PC-9 (cell line): Measurements from ENCODE around the gene CDC5L. TPM values are rescaled to one million over a fixed set of nuclear protein-coding genes. Genes with fewer than 3 reads are reported as not detected.

Source experiments
- BruUV-seq: library from RNA; stranded (reverse); fragments of 400-500 nt; replicated peaks from 2 replicates; lab custom pipeline; 2021; lab: Mats Ljungman, UMichigan
- CTCF ChIA-PET: fragments of 300-600 bp; sonication (Branson Sonifier 250); formaldehyde crosslinking; loops from one replicate; lab custom pipeline; 2022; ENCODE audit warnings: antibody characterized with exemption; lab: Charles Lee
- POLR2A ChIA-PET: fragments of 300-600 bp; sonication (Branson Sonifier 250); formaldehyde crosslinking; loops from one replicate; lab custom pipeline; 2022; ENCODE audit warnings: antibody characterized with exemption; ENCODE audit not compliant: unreplicated experiment; lab: Charles Lee
- DNase-seq, 2 experiments: peaks; one replicate each; pipeline versions ENCODE4 v3.0.0 to v3.0.0-alpha.2; 2015 to 2022; ENCODE audit warnings: mixed read lengths in 1 of 2
- H2AFZ ChIP-seq: fragments of 200-600 bp; sonication (generic); 2 replicates; pipeline ENCODE4 v1.8.1; 2017; ENCODE audit warnings: antibody characterized with exemption
- H3F3A ChIP-seq: fragments of 200-600 bp; sonication (generic); 2 replicates; pipeline ENCODE4 v1.8.1; 2017; ENCODE audit warnings: antibody characterized with exemption, mild to moderate bottlenecking, low read depth; ENCODE audit not compliant: insufficient read depth
- H3K27ac ChIP-seq: fragments of 200-600 bp; sonication (generic); 2 replicates; pipeline ENCODE4 v1.6.1; 2016; ENCODE audit warnings: mixed run types
- H3K27me3 ChIP-seq: fragments of 200-600 bp; sonication (generic); 2 replicates; pipeline ENCODE4 v1.6.1; 2016; ENCODE audit warnings: low read depth, mixed run types; ENCODE audit not compliant: insufficient read depth
- H3K36me3 ChIP-seq: fragments of 200-600 bp; sonication (generic); 2 replicates; pipeline ENCODE4 v1.6.1; 2016; ENCODE audit warnings: low read depth, mixed run types
- H3K4me1 ChIP-seq: fragments of 200-600 bp; sonication (generic); replicated peaks from 2 replicates; pipeline ENCODE4 v1.6.1; 2016; ENCODE audit warnings: mixed run types; ENCODE audit not compliant: insufficient read depth
- H3K4me2 ChIP-seq: fragments of 200-600 bp; sonication (generic); 2 replicates; pipeline ENCODE4 v1.6.1; 2017; ENCODE audit warnings: mixed run types
- H3K4me3 ChIP-seq: fragments of 200-600 bp; sonication (generic); 2 replicates; pipeline ENCODE4 v1.6.1; 2016; ENCODE audit warnings: mixed run types
- H3K79me2 ChIP-seq: fragments of 200-600 bp; sonication (generic); 2 replicates; pipeline ENCODE4 v1.6.1; 2017; ENCODE audit warnings: low read depth, mixed run types
- H3K9me2 ChIP-seq: fragments of 200-600 bp; sonication (generic); 2 replicates; pipeline ENCODE4 v1.8.1; 2017; ENCODE audit warnings: mild to moderate bottlenecking; ENCODE audit not compliant: insufficient read depth
- H3K9me3 ChIP-seq: fragments of 200-600 bp; sonication (generic); 2 replicates; pipeline ENCODE4 v1.8.1; 2016; ENCODE audit warnings: low read depth; ENCODE audit not compliant: insufficient read depth
- H4K20me1 ChIP-seq: fragments of 200-600 bp; sonication (generic); 2 replicates; pipeline ENCODE4 v1.8.1; 2017; ENCODE audit not compliant: insufficient read depth
- EZH2 ChIP-seq: fragments of 200-600 bp; sonication (generic); IDR thresholded peaks from 2 replicates; pipeline ENCODE4 v1.8.0; 2017; ENCODE audit warnings: antibody characterized with exemption, low read depth
- intact Hi-C: fragments of 100-400 bp; cut with micrococcal nuclease; formaldehyde crosslinking; loops from one replicate; pipeline ENCODE4 v1.10.0; 2022; ENCODE audit not compliant: unreplicated experiment
- total RNA-seq: library from RNA; stranded (reverse); gene quantifications from 2 replicates; pipeline ENCODE4 v1.2.3, GENCODE V29; 2021
- TF ChIP-seq, protein P1 (sequence below): fragments of 200-600 bp; sonication (generic); conservative IDR thresholded peaks from 2 replicates; pipeline ENCODE4 v1.6.1; 2017; ENCODE audit warnings: mixed run types, antibody characterized with exemption, mild to moderate bottlenecking, moderate library complexity

CDC5L gene
- total RNA-seq, 1 experiment from 2014 or later = 24.0 TPM

DNA sequence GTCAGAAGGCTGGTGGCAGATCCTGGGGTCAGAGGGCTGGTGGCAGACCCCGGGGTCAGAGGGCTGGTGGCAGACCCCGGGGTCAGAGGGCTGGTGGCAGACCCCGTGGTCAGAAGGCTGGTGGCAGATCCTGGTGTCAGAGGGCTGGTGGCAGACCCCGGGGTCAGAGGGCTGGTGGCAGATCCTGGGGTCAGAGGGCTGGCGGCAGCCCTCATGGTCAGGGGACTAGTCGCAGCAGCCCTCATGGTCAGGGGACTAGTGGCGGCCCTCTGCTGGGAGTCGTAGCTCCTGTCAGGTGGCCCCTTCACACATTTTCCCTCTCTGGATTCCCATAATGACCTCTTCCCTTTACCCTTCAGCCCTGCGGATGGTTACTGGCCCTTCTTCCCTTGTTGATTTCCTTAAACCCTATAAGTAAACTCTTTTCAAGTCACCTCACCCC is 86.7 kb downstream of the CDC5L start:
- Histone ChIP-seq H2AFZ (no peak overlapping the region), H3F3A (no peaks in the 10 kb centered on the region), H3K9me2 (no peaks in the 10 kb centered on the region), H3K36me3 (no peaks in the 10 kb centered on the region), H3K4me1 (peaks cover 18% of the 10 kb centered on the region), H3K27me3 (no peaks in the 10 kb centered on the region), H3K9me3 (no peaks in the 10 kb centered on the region), H3K4me2 (peak overlapping the region; percentile 44; the same call in 1 of the 2 replicates), H3K79me2 (no peaks in the 10 kb centered on the region), H3K4me3 (no peak overlapping the region), H4K20me1 (no peaks in the 10 kb centered on the region), H3K27ac (no peak overlapping the region)
- DNase-seq = no peak
- no TSS peak for BruUV-seq
- ChIA-PET CTCF (interaction anchor here (2.2 kb wide), 1 partner anchor 20 kb away, joined by 21 read pairs; no protein-coding TSS in a partner anchor), POLR2A (no interaction called here)
- no peak for TF ChIP-seq EZH2
- TF ChIP-seq, protein P1, sequence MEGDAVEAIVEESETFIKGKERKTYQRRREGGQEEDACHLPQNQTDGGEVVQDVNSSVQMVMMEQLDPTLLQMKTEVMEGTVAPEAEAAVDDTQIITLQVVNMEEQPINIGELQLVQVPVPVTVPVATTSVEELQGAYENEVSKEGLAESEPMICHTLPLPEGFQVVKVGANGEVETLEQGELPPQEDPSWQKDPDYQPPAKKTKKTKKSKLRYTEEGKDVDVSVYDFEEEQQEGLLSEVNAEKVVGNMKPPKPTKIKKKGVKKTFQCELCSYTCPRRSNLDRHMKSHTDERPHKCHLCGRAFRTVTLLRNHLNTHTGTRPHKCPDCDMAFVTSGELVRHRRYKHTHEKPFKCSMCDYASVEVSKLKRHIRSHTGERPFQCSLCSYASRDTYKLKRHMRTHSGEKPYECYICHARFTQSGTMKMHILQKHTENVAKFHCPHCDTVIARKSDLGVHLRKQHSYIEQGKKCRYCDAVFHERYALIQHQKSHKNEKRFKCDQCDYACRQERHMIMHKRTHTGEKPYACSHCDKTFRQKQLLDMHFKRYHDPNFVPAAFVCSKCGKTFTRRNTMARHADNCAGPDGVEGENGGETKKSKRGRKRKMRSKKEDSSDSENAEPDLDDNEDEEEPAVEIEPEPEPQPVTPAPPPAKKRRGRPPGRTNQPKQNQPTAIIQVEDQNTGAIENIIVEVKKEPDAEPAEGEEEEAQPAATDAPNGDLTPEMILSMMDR = no peak
- intact Hi-C loops = loop anchor here (2.0 kb wide), 2 partner anchors 947 to 1449 kb away; no protein-coding TSS in a partner anchor

DNA sequence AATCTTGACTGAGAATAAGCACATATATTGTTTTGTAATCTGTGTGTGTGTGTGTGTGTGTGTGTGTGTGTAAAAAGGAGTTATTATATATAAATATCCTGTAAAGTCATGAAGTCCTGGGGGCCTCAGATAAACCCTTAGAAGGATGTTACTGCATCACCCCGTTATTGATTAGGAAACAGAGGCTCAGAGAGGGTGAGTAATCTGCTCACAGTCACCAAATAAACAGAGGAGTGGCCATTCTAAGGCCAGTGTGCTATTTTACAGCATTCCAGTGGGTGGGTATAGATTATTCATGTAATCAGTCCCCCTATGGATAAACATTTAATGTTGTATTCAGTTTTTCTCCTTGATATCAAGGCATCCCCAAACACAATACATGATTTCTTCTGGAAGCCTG is 87.1 kb downstream of the CDC5L start:
- H3K4me2 ChIP-seq = peak overlapping the region; percentile 44; the same call in 1 of the 2 replicates
- intact Hi-C loops = loop anchor here (1.0 to 5.0 kb wide), 6 partner anchors 181 to 1938 kb away; no protein-coding TSS in a partner anchor
- no peak overlapping the region for H2AFZ ChIP-seq
- H3K9me2 ChIP-seq = no peaks in the 10 kb centered on the region
- no peaks in the 10 kb centered on the region for H4K20me1 ChIP-seq
- TF ChIP-seq, protein P1 = no peak
- no peak overlapping the region for H3K4me3 ChIP-seq
- H3K9me3 ChIP-seq = no peaks in the 10 kb centered on the region
- POLR2A ChIA-PET = no interaction called here
- peak in 1 of 2 experiments; percentile 57 for DNase-seq
- H3F3A ChIP-seq = no peaks in the 10 kb centered on the region
- H3K4me1 ChIP-seq = peaks cover 18% of the 10 kb centered on the region
- H3K27me3 ChIP-seq = no peaks in the 10 kb centered on the region
- H3K79me2 ChIP-seq = no peaks in the 10 kb centered on the region
- H3K36me3 ChIP-seq = no peaks in the 10 kb centered on the region
- no peak overlapping the region for H3K27ac ChIP-seq
- CTCF ChIA-PET = interaction anchor here (1.8 to 2.2 kb wide), 2 partner anchors 20 to 156 kb away, joined by 16 to 21 read pairs; no protein-coding TSS in a partner anchor
- BruUV-seq = no TSS peak

DNA sequence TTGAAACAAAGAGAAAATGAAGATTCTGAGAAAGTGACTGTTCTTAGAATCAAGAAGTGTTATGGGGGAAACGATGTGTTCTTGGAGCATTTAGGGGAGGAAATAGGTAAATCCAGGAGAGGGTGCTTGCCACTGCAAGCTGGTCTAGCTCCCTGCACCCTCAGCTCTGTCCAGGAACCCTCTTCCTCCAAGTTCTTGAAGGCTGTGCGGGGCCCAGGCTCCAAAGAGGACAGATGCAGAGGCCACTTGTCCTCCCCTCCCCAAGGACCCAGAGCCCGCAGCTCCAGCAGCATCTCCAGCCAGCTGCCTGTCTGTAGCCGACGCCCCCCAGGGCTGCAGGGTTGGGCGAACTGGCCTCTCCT is 87.9 kb downstream of the CDC5L start:
- no TSS peak for BruUV-seq

More for the DNA sequence above, 87.9 kb downstream of the CDC5L start:
- Histone ChIP-seq H3K4me1 (peaks cover 18% of the 10 kb centered on the region), H4K20me1 (no peaks in the 10 kb centered on the region), H3K4me3 (no peak overlapping the region), H3K27me3 (no peaks in the 10 kb centered on the region), H3K36me3 (no peaks in the 10 kb centered on the region), H3K9me2 (no peaks in the 10 kb centered on the region), H3K4me2 (peak overlapping the region; percentile 44), H3K27ac (no peak overlapping the region), H3F3A (no peaks in the 10 kb centered on the region), H2AFZ (peak overlapping the region; percentile 45; the same call in 1 of the 2 replicates), H3K9me3 (no peaks in the 10 kb centered on the region), H3K79me2 (no peaks in the 10 kb centered on the region)
- no peak for DNase-seq
- no peak for TF ChIP-seq EZH2
- TF ChIP-seq, protein P1 = no peak
- POLR2A ChIA-PET = no interaction called here
- intact Hi-C loops = loop anchor here (1.0 to 5.0 kb wide), 6 partner anchors 180 to 1937 kb away; no protein-coding TSS in a partner anchor
- CTCF ChIA-PET = interaction anchor here (0.6 to 2.2 kb wide), 14 partner anchors 15 to 1536 kb away, joined by 3 to 21 read pairs (median 4); partner anchors contain the start of gene SUPT3H
